K562 treated with DMSO at 1 percent for 12 hours (cell line): ENCODE data around the gene IL36B. TPM values are rescaled to one million over a fixed set of nuclear protein-coding genes. Genes with fewer than 3 reads are reported as not detected.

Experiments
- total RNA-seq: library from RNA; unstranded; fragments of 300-600 nt; gene quantifications from 2 replicates; pipeline ENCODE4 v1.2.3, GENCODE V29; 2022; ENCODE audit not compliant: insufficient read depth

Gene IL36B
- total RNA-seq, result not detected in 2 replicates

GRCh38 chr2:113052396-113052917 is at the start of gene IL36B:
Gene IL36B (minus strand): TSS chr2:113052867.

GRCh38 chr2:113067681-113068080 is 15.0 kb upstream of the IL36B start, which contains the start of gene IL1F10:
Gene IL1F10 (plus strand): TSS chr2:113067970. CDS start chr2:113072739, 4,769 bp downstream.

DNA sequence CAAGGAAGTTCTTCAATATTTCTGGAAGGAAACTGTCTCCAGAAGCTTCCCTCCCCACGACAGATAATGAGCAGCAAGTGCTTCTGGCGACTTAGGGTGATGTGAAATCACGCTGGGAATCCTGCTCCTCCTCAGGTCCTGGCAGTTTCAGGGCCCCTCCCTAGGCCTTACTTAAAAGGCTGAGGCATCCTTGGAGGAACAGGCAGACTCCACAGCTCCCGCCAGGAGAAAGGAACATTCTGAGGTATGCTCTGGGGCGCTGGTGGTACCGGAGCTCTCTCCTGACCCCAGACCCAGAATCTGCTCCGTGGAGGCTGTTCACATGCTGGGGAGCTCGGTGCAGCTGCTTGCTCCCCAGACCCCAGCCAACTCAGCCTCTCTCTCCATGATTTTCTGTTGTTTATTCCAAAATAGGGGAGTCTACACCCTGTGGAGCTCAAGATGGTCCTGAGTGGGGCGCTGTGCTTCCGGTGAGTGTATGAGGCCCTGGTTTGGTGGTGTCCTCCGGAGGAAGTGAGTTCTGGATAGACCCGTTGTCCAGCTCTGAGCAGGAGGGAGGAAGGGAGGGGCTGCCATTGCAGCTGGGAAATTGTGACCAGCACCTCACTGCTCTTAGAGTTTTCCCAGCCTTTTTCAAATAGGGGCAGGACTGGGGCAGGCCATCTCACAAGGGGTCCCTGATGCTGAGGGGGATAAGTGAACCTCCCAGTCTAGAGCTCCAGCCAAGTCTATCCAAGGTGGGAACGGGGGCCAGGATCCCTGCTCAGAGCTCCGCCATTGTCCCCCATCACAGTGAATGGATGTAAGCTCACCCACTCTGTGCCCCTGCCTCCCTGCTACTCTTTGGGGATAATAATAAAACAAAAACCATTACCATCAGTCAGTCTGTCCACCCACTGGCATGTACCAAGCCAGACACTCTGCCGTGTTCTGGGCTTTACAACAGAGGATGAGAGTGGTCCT is 6.6 kb upstream of the IL36B start, which contains the start of gene IL36RN:
Gene IL36RN, plus strand, starts transcription at position 201 of the 963 bp plus-strand sequence. Its CDS starts 241 bp downstream, at position 442.

GRCh38 chr2:113005030-113005509 is 47.6 kb downstream of the IL36B start, which contains the start of gene IL36A:
Gene IL36A (plus strand): TSS chr2:113005459. CDS start chr2:113005872, 413 bp downstream.

DNA sequence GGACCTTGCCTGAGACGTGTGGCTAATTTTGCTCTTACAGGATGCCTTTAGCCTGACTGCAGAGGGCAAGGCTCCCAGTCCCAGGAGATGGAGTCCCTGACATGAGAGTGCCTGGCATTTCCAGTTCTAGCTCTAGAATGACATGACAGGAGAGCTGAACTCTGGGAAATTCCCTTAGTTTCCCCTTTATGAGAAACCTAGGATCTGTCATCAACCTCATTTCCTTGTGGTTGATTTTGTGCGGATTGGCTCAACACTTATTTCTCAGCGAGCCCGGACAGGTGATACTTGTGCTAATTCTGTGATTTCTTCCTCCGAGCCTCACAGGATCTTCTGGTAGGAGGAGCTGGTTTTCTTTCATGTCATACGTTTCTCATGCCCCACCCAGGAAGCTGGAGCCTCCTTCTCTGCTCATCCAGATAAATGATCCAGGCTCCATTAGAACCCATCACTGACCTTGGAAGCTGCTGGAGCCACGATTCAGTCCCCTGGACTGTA is 75.1 kb downstream of the IL36B start, which contains the start of gene IL36G:
Gene IL36G, plus strand, starts transcription at position 448 of the 498 bp plus-strand sequence. CDS start 633 bp downstream, outside the sequence.

Other genes with a start within 250 kb of the IL36B start
- gene IL1B, start 216.1 kb downstream of the IL36B start, total RNA-seq, result 0.78 TPM in 1 of 2 replicates, not detected in the other
- not detected in 2 replicates for gene IL37, start 141.7 kb downstream of the IL36B start, total RNA-seq
- gene IL36G, start 74.9 kb downstream of the IL36B start, total RNA-seq, result not detected in 2 replicates
- gene IL36A, start 47.4 kb downstream of the IL36B start, total RNA-seq, result not detected in 2 replicates
- not detected in 2 replicates for gene IL36RN, start 6.3 kb upstream of the IL36B start, total RNA-seq
- not detected in 2 replicates for gene IL1F10, start 15.1 kb upstream of the IL36B start, total RNA-seq
- not detected in 2 replicates for gene IL1RN, start 74.7 kb upstream of the IL36B start, total RNA-seq
- gene PSD4, start 121.1 kb upstream of the IL36B start, total RNA-seq, result 14.1 and 25.0 TPM in 2 replicates
- 1.6 and 2.9 TPM in 2 replicates for gene PAX8, start 226.1 kb upstream of the IL36B start, total RNA-seq